Activated B cell treated with CpG ODN at 0.5 μM for 24 hours (primary cell): ENCODE results near the gene CLPSL1. TPM values are rescaled to one million over a fixed set of nuclear protein-coding genes. Genes with fewer than 3 reads are reported as not detected.

ENCODE experiments used
- ATAC-seq: fragments of 200-7000 bp; cut with Tn5 transposase; one replicate; pipeline ENCODE4 v1.10.0; 2021; ENCODE audit warnings: low read depth, mild to moderate bottlenecking, moderate library complexity
- CTCF ChIA-PET: fragments of 350-600 bp; sonication (Branson Sonifier 250); formaldehyde crosslinking; loops from one replicate; lab custom pipeline; 2021; ENCODE audit warnings: antibody characterized with exemption; lab: Charles Lee
- POLR2A ChIA-PET: fragments of 350-600 bp; sonication (Branson Sonifier 250); formaldehyde crosslinking; loops from one replicate; lab custom pipeline; 2021; ENCODE audit warnings: antibody characterized with exemption; lab: Charles Lee
- DNase-seq: peaks from one replicate; pipeline ENCODE4 v3.0.0; 2022
- H3K27ac Mint-ChIP-seq: one replicate; pipeline ENCODE4 v1.8.0; 2020; ENCODE audit warnings: mixed read lengths
- H3K27me3 Mint-ChIP-seq: one replicate; pipeline ENCODE4 v1.8.0; 2021; ENCODE audit warnings: mixed read lengths
- H3K36me3 Mint-ChIP-seq: one replicate; pipeline ENCODE4 v1.8.0; 2021; ENCODE audit warnings: low read depth, mixed read lengths
- H3K4me1 Mint-ChIP-seq: one replicate; pipeline ENCODE4 v1.8.0; 2021; ENCODE audit warnings: mixed read lengths
- H3K4me3 Mint-ChIP-seq: one replicate; pipeline ENCODE4 v1.8.0; 2020; ENCODE audit warnings: mild to moderate bottlenecking, mixed read lengths
- H3K9me3 Mint-ChIP-seq: one replicate; pipeline ENCODE4 v1.8.0; 2020; ENCODE audit warnings: mixed read lengths
- CTCF ChIP-seq: fragments of 200-600 bp; IDR thresholded peaks from one replicate; pipeline ENCODE4 v1.8.0; 2022; ENCODE audit warnings: antibody characterized with exemption, mild to moderate bottlenecking
- intact Hi-C: fragments of 100-400 bp; cut with micrococcal nuclease; formaldehyde crosslinking; loops from one replicate; pipeline ENCODE4 v1.15.1; 2024
- total RNA-seq: library from RNA; stranded (reverse); gene quantifications from 2 replicates; pipeline ENCODE4 v1.2.3, GENCODE V29; 2022

CLPSL1 gene
- total RNA-seq, 1 donor from 2014 or later = not detected

- TF ChIP-seq CTCF = no peak
- CTCF ChIA-PET = no interaction called here
- H3K36me3 Mint-ChIP-seq = no peaks in the 10 kb centered on the region
- no peaks in the 10 kb centered on the region for H3K4me1 Mint-ChIP-seq
- POLR2A ChIA-PET = no interaction called here
- intact Hi-C loops = no loop called here
- DNase-seq (no peak), ATAC-seq (no peak)
- H3K27me3 Mint-ChIP-seq = peaks cover 32% of the 10 kb centered on the region
- no peak overlapping the region for H3K4me3 Mint-ChIP-seq
- H3K9me3 Mint-ChIP-seq = no peaks in the 10 kb centered on the region
- no peak overlapping the region for H3K27ac Mint-ChIP-seq
These were observed 5.5 kb downstream of the CLPSL1 start for GRCh38 chr6:35786272-35786671.

- Mint-ChIP-seq H3K27me3 (peaks cover 30% of the 10 kb centered on the region), H3K4me3 (no peak overlapping the region), H3K27ac (no peak overlapping the region), H3K36me3 (no peaks in the 10 kb centered on the region), H3K9me3 (no peaks in the 10 kb centered on the region), H3K4me1 (no peaks in the 10 kb centered on the region)
- ATAC-seq (no peak), DNase-seq (no peak)
- ChIA-PET CTCF (no interaction called here), POLR2A (no interaction called here)
- TF ChIP-seq CTCF = no peak
- intact Hi-C loops = no loop called here
These were observed 6.0 kb downstream of the CLPSL1 start for GRCh38 chr6:35786810-35787209.

DNA sequence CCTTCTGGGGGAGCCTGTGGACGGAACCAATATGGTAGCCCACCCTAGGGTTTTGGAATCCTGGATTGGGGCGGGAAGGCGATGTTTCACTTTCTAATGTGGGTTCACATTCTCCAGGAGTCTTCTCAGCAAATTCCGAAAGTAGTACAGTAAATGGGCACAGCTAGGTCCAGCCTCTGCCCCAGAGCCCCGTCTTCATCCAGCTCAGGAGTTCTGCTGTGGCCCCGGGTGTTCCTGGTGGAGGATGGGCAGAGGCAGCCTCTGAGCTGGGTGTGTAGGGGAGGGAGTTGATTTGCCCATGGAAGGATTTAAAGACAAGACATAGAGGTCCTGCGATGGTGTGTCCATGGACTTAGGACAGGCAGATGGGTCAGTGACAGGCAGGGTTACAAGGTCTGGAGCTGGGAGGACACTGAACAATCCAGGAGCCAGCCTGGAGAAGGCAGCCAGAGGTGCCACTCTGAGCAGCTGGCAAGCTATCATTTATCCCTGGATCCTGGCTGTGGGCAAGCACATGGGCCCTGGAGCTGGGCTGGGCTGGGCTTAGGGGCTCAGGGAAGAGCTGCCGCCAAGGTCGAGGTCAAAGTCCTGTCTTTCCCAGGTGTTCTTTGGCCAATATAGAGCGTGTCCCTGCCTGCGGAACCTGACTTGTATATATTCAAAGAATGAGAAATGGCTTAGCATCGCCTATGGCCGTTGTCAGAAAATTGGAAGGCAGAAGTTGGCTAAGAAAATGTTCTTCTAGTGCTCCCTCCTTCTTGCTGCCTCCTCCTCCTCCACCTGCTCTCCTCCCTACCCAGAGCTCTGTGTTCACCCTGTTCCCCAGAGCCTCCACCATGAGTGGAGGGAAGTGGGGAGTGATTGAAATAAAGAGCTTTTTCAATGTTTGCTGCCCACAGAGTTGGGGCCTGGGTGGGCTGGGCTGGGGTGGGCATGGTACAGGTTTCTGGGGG lies 6.7 kb downstream of the CLPSL1 start:
- no peak overlapping the region for H3K4me3 Mint-ChIP-seq
- H3K27me3 Mint-ChIP-seq = peaks cover 26% of the 10 kb centered on the region
- TF ChIP-seq CTCF = no peak
- ChIA-PET CTCF (no interaction called here), POLR2A (no interaction called here)
- no peaks in the 10 kb centered on the region for H3K36me3 Mint-ChIP-seq
- H3K27ac Mint-ChIP-seq = no peak overlapping the region
- ATAC-seq = no peak
- intact Hi-C loops = no loop called here
- DNase-seq = no peak
- H3K4me1 Mint-ChIP-seq = no peaks in the 10 kb centered on the region
- no peaks in the 10 kb centered on the region for H3K9me3 Mint-ChIP-seq

DNA sequence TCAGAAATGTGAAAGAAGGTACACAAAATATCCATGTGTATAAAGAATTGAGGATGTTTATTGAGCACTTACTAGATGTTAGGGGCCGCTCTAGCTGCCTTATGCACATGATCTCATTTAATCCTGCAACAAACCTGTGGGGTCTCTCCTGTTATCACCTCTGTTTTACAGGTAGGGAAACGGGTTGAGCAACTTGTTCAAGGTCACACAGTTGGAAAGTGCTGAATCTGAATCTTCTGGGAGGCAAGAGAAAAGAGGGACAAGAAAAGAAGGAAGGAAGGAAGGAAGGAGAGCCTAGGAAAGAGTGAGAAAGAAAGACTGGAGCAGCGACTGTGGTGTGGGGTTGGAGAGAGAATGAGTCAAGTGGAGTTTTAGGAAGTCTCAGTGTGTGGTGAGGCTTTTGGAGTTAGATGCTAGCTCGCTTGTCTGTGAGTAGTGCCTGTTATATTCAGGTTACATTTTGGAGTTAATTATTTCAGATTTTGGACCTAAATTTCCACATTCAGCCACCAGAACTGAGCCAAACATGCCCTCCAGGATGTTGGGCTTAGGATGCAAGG lies 7.7 kb downstream of the CLPSL1 start:
- no peak for TF ChIP-seq CTCF
- POLR2A ChIA-PET = no interaction called here
- Mint-ChIP-seq H3K27ac (no peak overlapping the region), H3K27me3 (peaks cover 26% of the 10 kb centered on the region), H3K4me1 (no peaks in the 10 kb centered on the region), H3K36me3 (no peaks in the 10 kb centered on the region), H3K4me3 (no peak overlapping the region), H3K9me3 (no peaks in the 10 kb centered on the region)
- DNase-seq = no peak
- ATAC-seq = no peak
- CTCF ChIA-PET = no interaction called here
- intact Hi-C loops = no loop called here

DNA sequence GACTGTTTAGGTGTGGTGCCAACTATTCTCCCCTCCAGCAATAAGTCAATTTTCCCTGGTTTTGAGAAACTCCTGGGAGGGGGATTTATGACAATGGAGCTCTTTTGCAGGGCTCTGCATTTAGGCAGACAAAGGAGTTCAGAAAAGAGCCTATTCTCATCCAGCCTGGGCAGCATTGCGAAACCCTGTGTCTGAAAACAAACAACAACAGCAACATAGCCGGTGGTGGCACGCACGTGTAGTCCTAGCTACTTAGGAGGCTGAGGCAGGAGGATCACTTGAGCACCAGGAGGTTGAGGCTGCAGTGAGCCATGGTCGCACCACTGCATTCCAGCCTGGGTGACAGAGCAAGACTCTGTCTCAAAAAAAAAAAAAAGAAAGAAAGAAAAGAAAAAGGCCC lies 9.9 kb downstream of the CLPSL1 start:
- ChIA-PET POLR2A (no interaction called here), CTCF (no interaction called here)
- Mint-ChIP-seq H3K27me3 (peaks cover 27% of the 10 kb centered on the region), H3K27ac (no peak overlapping the region), H3K4me1 (no peaks in the 10 kb centered on the region), H3K4me3 (no peak overlapping the region), H3K36me3 (no peaks in the 10 kb centered on the region), H3K9me3 (no peaks in the 10 kb centered on the region)
- TF ChIP-seq CTCF = no peak
- DNase-seq = no peak
- ATAC-seq = no peak
- intact Hi-C loops = no loop called here
